ENCODE measurements around the gene TBC1D22A. TPM values are rescaled to one million over a fixed set of nuclear protein-coding genes. Genes with fewer than 3 reads are reported as not detected.

The TBC1D22A gene
- polyA plus RNA-seq, 1 experiment = 24.2 TPM

GRCh38 chr22:47173535-47174021, 411.1 kb downstream of the TBC1D22A start:
- no peaks in the 10 kb centered on the region for H3K36me3 ChIP-seq (ENCODE audit: control insufficient read depth, insufficient read depth, low read length)
- TF ChIP-seq CTCF (IDR thresholded peaks at IDR 0.05; ENCODE audit: insufficient read depth, low read depth, low read length) = no peak
- no peak for DNase-seq (ENCODE audit: low read depth)
- no peaks in the 10 kb centered on the region for H3K27me3 ChIP-seq (ENCODE audit: control insufficient read depth, insufficient read depth, low read length)
- CTCF ChIA-PET = interaction anchor here (0.9 kb wide), 1 partner anchor 13 kb away, joined by 3 read pairs; no protein-coding TSS in a partner anchor
- no peak overlapping the region for H3K4me3 ChIP-seq (ENCODE audit: low read depth, low read length)
- POLR2A ChIA-PET = no interaction called here

DNA sequence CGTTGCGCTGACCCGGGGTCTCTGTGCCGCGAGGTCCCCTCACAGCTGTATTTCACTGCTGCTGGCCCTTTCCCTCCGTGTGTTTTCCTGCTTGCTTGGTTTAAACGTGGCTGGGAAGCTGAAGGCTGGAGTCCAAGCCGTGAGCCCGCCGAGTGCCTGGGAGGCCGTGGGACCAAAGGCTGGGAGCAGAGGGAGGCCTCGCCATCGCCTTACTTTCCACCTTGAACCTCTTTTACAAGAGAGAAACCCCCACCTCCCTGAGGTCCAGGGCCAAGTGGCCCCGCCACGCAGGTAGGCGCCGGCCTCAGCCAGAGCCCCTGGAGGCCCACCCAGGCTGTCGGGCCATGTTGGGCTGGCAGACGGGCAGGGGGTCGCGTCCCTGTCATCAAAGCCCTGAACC, 411.6 kb downstream of the TBC1D22A start:
- ChIA-PET POLR2A (no interaction called here), CTCF (no interaction called here)
- DNase-seq (ENCODE audit: low read depth) = no peak
- no peaks in the 10 kb centered on the region for H3K36me3 ChIP-seq (ENCODE audit: control insufficient read depth, insufficient read depth, low read length)
- H3K4me3 ChIP-seq (ENCODE audit: low read depth, low read length) = no peak overlapping the region
- no peaks in the 10 kb centered on the region for H3K27me3 ChIP-seq (ENCODE audit: control insufficient read depth, insufficient read depth, low read length)
- TF ChIP-seq CTCF (IDR thresholded peaks at IDR 0.05; ENCODE audit: insufficient read depth, low read depth, low read length) = no peak

DNA sequence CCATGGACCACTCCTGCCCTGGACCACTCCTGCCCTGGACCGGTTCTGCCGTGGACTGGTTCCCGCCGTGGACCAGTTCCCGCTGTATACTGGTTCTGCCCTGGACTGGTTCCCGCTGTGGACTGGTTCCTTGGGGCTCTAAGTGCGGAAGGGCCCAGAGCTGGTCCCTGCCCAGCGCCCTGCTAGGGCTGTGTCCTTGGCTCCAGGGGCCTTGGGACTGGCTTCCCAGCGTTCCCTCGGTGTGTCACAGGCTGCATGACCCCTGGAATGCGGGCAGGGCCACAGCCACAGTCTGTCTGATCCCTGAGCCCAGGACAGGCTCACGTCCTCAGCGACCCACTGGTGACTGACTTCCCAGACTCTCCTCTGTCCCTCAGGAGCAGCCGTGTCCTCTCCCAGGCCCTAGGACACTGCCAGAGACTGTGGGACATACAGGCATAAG, 412.2 kb downstream of the TBC1D22A start:
- H3K27me3 ChIP-seq (ENCODE audit: control insufficient read depth, insufficient read depth, low read length) = no peaks in the 10 kb centered on the region
- no peak for TF ChIP-seq CTCF (IDR thresholded peaks at IDR 0.05; ENCODE audit: insufficient read depth, low read depth, low read length)
- no peaks in the 10 kb centered on the region for H3K36me3 ChIP-seq (ENCODE audit: control insufficient read depth, insufficient read depth, low read length)
- ChIA-PET CTCF (no interaction called here), POLR2A (no interaction called here)
- H3K4me3 ChIP-seq (ENCODE audit: low read depth, low read length) = no peak overlapping the region
- no peak for DNase-seq (ENCODE audit: low read depth)

DNA sequence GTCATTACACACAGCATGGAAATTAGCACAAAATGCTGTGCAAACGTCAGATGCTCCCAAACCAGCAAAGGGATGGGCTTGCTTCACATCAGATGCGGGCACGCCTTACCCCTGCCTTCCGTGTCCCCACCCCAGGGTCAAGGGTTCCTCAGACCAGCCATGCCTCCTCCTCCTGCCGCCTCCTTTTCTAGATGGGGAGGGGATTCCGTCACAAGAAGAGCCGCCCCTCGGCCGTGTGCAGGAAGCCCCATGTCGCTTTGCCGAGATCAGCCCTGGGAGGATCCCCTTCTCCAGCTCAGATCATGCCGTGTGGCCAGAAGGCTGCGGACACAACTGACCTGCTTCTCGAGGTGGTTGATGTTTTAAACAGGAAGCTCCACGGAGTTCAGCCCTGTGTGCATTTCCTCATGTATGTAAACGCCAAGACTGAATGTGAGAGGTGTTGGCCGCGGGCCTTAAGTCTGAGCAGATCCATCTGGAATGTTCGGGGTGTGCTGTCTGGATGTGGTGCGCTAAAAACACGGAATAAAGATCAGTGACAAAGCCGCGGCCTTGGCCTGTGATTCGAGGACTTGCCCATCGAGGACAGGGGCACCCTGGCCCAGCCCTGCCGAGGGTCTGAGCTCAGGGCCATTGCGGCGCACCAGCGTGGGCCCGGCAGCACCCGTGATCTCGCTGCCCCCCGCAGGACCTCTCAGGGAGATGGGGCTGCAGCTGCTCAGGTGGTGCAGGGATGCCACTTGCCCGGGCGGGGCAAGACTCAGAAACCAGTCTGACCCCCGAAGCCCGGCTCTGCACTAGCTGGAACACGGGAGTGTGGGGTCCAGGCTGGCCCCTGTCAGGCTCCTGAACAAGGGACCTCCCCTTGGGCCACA, 412.9 kb downstream of the TBC1D22A start:
- DNase-seq (ENCODE audit: low read depth) = no peak
- Histone ChIP-seq H3K36me3 (ENCODE audit: control insufficient read depth, insufficient read depth, low read length) (no peaks in the 10 kb centered on the region), H3K27me3 (ENCODE audit: control insufficient read depth, insufficient read depth, low read length) (no peaks in the 10 kb centered on the region), H3K4me3 (ENCODE audit: low read depth, low read length) (no peak overlapping the region)
- no peak for TF ChIP-seq CTCF (IDR thresholded peaks at IDR 0.05; ENCODE audit: insufficient read depth, low read depth, low read length)
- POLR2A ChIA-PET = no interaction called here
- CTCF ChIA-PET = no interaction called here

DNA sequence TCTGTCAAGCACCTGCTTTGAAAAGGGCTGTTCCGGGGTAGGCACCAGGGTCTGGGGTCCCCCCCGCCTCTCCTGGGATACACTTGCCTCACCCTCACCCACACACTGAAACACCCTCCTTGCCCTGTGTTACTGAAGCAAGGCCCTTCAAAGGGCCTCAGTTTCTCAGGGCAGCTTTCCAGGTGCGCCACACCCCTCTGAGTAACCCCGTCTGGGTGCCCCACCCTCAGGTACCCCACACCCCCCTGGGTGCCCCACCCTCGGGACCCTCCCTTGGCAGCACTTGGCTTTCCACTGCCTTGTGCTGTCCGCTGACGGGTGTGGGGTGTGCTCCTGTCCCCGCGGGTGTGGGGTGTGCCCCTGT, 413.6 kb downstream of the TBC1D22A start:
- POLR2A ChIA-PET = no interaction called here
- TF ChIP-seq CTCF (IDR thresholded peaks at IDR 0.05; ENCODE audit: insufficient read depth, low read depth, low read length) = no peak
- no peak overlapping the region for H3K4me3 ChIP-seq (ENCODE audit: low read depth, low read length)
- H3K27me3 ChIP-seq (ENCODE audit: control insufficient read depth, insufficient read depth, low read length) = no peaks in the 10 kb centered on the region
- no peak for DNase-seq (ENCODE audit: low read depth)
- CTCF ChIA-PET = no interaction called here
- no peaks in the 10 kb centered on the region for H3K36me3 ChIP-seq (ENCODE audit: control insufficient read depth, insufficient read depth, low read length)
